HCT116 (cell line): Measurements from ENCODE around the gene SLC9A6. TPM values are rescaled to one million over a fixed set of nuclear protein-coding genes. Genes with fewer than 3 reads are reported as not detected.
A peak's percentile ranks its signal among the peaks of the same experiment; 100 is the strongest.

Experiments
- ATAC-seq: fragments of 200-7000 bp; cut with Tn5 transposase; 2 replicates; pipeline ENCODE4 v1.9.1; 2020; ENCODE audit warnings: mild to moderate bottlenecking, moderate library complexity
- BruUV-seq: library from RNA; stranded (reverse); fragments of 400-500 nt; replicated peaks from 2 replicates; lab custom pipeline; 2021; lab: Mats Ljungman, UMichigan
- CTCF ChIA-PET: fragments of 300-600 bp; sonication (Branson Sonifier 250); formaldehyde crosslinking; loops from one replicate; lab custom pipeline; 2021; ENCODE audit warnings: antibody characterized with exemption; lab: Charles Lee
- POLR2A ChIA-PET: fragments of 300-600, 350-600 bp; sonication (Branson Sonifier 250); formaldehyde crosslinking; loops from one replicate; lab custom pipeline; 2021; ENCODE audit warnings: antibody characterized with exemption; lab: Charles Lee
- RAD21 ChIA-PET, 2 experiments: fragments of 300-600 bp; sonication (Branson Sonifier 250); formaldehyde crosslinking; loops; one replicate each; lab custom pipeline; 2023; ENCODE audit warnings: low total read pairs in 2 of 2; ENCODE audit not compliant: uncharacterized antibody in 2 of 2, unreplicated experiment in 2 of 2, low non-redundant PET in 1 of 2; lab: Charles Lee
- DNase-seq: peaks from one replicate; pipeline ENCODE4 v3.0.0-alpha.2; 2010; ENCODE audit warnings: low read depth, low spot score
- H2AFZ ChIP-seq: fragments of 200-600 bp; shearing (Covaris generic), sonication (generic); 2 replicates; pipeline ENCODE4 v1.6.1; 2017; ENCODE audit warnings: low read depth, mixed run types, mixed read lengths, antibody characterized with exemption, low read length; ENCODE audit not compliant: poor library complexity, severe bottlenecking
- H3K27ac ChIP-seq: 2 replicates; pipeline ENCODE4 v1.5.1; 2012; ENCODE audit warnings: low read depth, low read length
- H3K27me3 ChIP-seq: fragments of 200-600 bp; sonication (generic); 2 replicates; pipeline ENCODE4 v1.6.1; 2016; ENCODE audit warnings: mixed run types, low read length, mixed read lengths; ENCODE audit not compliant: insufficient read depth
- H3K36me3 ChIP-seq, 2 experiments: fragments of 200-500 bp in 1 of 2; fragments of 200-600 bp in 1 of 2; sonication (Bioruptor generic) in 1 of 2; sonication (generic) in 1 of 2; 2 replicates each; pipeline versions ENCODE4 v1.5.1 to v1.6.1; 2014 to 2016; ENCODE audit warnings: low read length in 2 of 2, inconsistent platforms in 1 of 2, mixed read lengths in 1 of 2, mixed run types in 1 of 2; ENCODE audit not compliant: insufficient read depth in 2 of 2, control insufficient read depth in 1 of 2
- H3K4me1 ChIP-seq, 2 experiments: fragments of 200-600 bp in 1 of 2; sonication (generic) in 1 of 2; 2 replicates each; pipeline versions ENCODE4 v1.5.1 to v1.6.1; 2012 to 2017; ENCODE audit warnings: low read length in 2 of 2, inconsistent platforms in 1 of 2, mild to moderate bottlenecking in 1 of 2, mixed read lengths in 1 of 2, mixed run types in 1 of 2, moderate library complexity in 1 of 2; ENCODE audit not compliant: insufficient read depth in 2 of 2, control insufficient read depth in 1 of 2
- H3K4me2 ChIP-seq: fragments of 200-600 bp; sonication (generic); 2 replicates; pipeline ENCODE4 v1.6.1; 2017; ENCODE audit warnings: mixed run types, low read length, mixed read lengths
- H3K4me3 ChIP-seq, 2 experiments: fragments of 200-600 bp in 1 of 2; sonication (generic) in 1 of 2; replicated peaks in 1 of 2; 2 replicates each; pipeline ENCODE4 v1.5.1; 2011 to 2016; ENCODE audit warnings: low read length in 2 of 2, control low read depth in 1 of 2, low read depth in 1 of 2, mild to moderate bottlenecking in 1 of 2, mixed read lengths in 1 of 2, mixed run types in 1 of 2
- H3K79me2 ChIP-seq: fragments of 200-600 bp; sonication (generic); 2 replicates; pipeline ENCODE4 v1.6.1; 2017; ENCODE audit warnings: mild to moderate bottlenecking, mixed run types, low read length, moderate library complexity, mixed read lengths; ENCODE audit not compliant: insufficient read depth
- H3K9ac ChIP-seq: fragments of 200-600 bp; sonication (generic); 2 replicates; pipeline ENCODE4 v1.6.1; 2016; ENCODE audit warnings: low read length, mixed read lengths
- H3K9me2 ChIP-seq: fragments of 200-600 bp; sonication (generic), shearing (Covaris generic); 2 replicates; pipeline ENCODE4 v1.6.1; 2017; ENCODE audit warnings: mixed run types, mild to moderate bottlenecking, moderate library complexity; ENCODE audit not compliant: insufficient read depth
- H3K9me3 ChIP-seq, 2 experiments: fragments of 200-500 bp in 1 of 2; fragments of 200-600 bp in 1 of 2; sonication (Bioruptor generic) in 1 of 2; sonication (generic) in 1 of 2; 2 replicates each; pipeline ENCODE4 v1.6.1; 2014 to 2017; ENCODE audit warnings: low read length in 2 of 2, mixed read lengths in 2 of 2, inconsistent platforms in 1 of 2, low read depth in 1 of 2, mild to moderate bottlenecking in 1 of 2, mixed run types in 1 of 2, moderate library complexity in 1 of 2; ENCODE audit not compliant: control insufficient read depth in 1 of 2, insufficient read depth in 1 of 2
- H4K20me1 ChIP-seq: fragments of 200-600 bp; sonication (generic), shearing (Covaris generic); 2 replicates; pipeline ENCODE4 v1.6.1; 2017; ENCODE audit warnings: mixed run types, mild to moderate bottlenecking, moderate library complexity; ENCODE audit not compliant: insufficient read depth
- ELF1 ChIP-seq: IDR thresholded peaks from 2 replicates; pipeline ENCODE4 v1.6.1; 2012; ENCODE audit warnings: low read depth, borderline replicate concordance
- EZH2phosphoT487 ChIP-seq: fragments of 200-600 bp; IDR thresholded peaks from 2 replicates; pipeline ENCODE4 v1.6.1; 2018; ENCODE audit warnings: antibody characterized with exemption, borderline replicate concordance
- FOSL1 ChIP-seq: IDR thresholded peaks from 2 replicates; pipeline ENCODE4 v1.6.1; 2012; ENCODE audit warnings: low read depth
- JUND ChIP-seq: IDR thresholded peaks from 2 replicates; pipeline ENCODE4 v1.6.1; 2012
- POLR2A ChIP-seq: IDR thresholded peaks from 2 replicates; pipeline ENCODE4 v1.7.0; 2011; ENCODE audit warnings: borderline replicate concordance; ENCODE audit not compliant: insufficient read depth, insufficient read length; ENCODE audit errors: extremely low read depth
- POLR2AphosphoS5 ChIP-seq: IDR thresholded peaks from 2 replicates; pipeline ENCODE4 v1.6.1; 2011; ENCODE audit warnings: mild to moderate bottlenecking, low read depth, low read length, moderate library complexity
- RAD21 ChIP-seq: IDR thresholded peaks from 2 replicates; pipeline ENCODE4 v1.6.1; 2012; ENCODE audit warnings: low read depth, mild to moderate bottlenecking
- SIN3A ChIP-seq: IDR thresholded peaks from 2 replicates; pipeline ENCODE4 v1.6.1; 2012; ENCODE audit warnings: low read depth
- SRF ChIP-seq: IDR thresholded peaks from 2 replicates; pipeline ENCODE4 v1.6.1; 2012; ENCODE audit warnings: low read depth
- TCF7L2 ChIP-seq: IDR thresholded peaks from 2 replicates; pipeline ENCODE4 v1.7.0; 2011; ENCODE audit warnings: borderline replicate concordance, inconsistent platforms; ENCODE audit not compliant: insufficient read depth, insufficient read length; ENCODE audit errors: extremely low read depth
- YY1 ChIP-seq: IDR thresholded peaks from 2 replicates; pipeline ENCODE4 v1.6.1; 2011; ENCODE audit warnings: low read length, low read depth, moderate library complexity, mild to moderate bottlenecking; ENCODE audit not compliant: insufficient replicate concordance; ENCODE audit errors: extremely low read depth
- ZFX ChIP-seq: fragments of 450-650 bp; IDR thresholded peaks from 2 replicates; pipeline ENCODE4 v1.6.1; 2017
- ZNF274 ChIP-seq: fragments of 200-500 bp; sonication (Bioruptor generic); IDR thresholded peaks from 2 replicates; pipeline ENCODE4 v1.6.1; 2014; ENCODE audit warnings: mild to moderate bottlenecking, low read depth, low read length, inconsistent platforms
- intact Hi-C: fragments of 100-400 bp; cut with micrococcal nuclease; formaldehyde crosslinking; loops from 2 replicates; pipeline ENCODE4 v1.10.0; 2022
- total RNA-seq: library from RNA; stranded (reverse); gene quantifications from one replicate; pipeline ENCODE4 v1.2.1, GENCODE V29; 2021; ENCODE audit not compliant: unreplicated experiment
- TF ChIP-seq, protein P1 (sequence below), 3 experiments: fragments of 200-600 bp in 1 of 3; sonication (generic) in 1 of 3; IDR thresholded peaks in 2 of 3; conservative IDR thresholded peaks in 1 of 3; 2 replicates each; pipeline ENCODE4 v1.5.1; 2012 to 2017; ENCODE audit warnings: low read depth in 2 of 3, low read length in 2 of 3, antibody characterized with exemption in 1 of 3, borderline replicate concordance in 1 of 3, control low read depth in 1 of 3, mild to moderate bottlenecking in 1 of 3, mixed read lengths in 1 of 3, mixed run types in 1 of 3, moderate library complexity in 1 of 3; ENCODE audit not compliant: insufficient read depth in 1 of 3
- TF ChIP-seq, protein P2 (sequence below): IDR thresholded peaks from 2 replicates; pipeline ENCODE4 v1.6.1; 2012
- TF ChIP-seq, protein P3 (sequence below): IDR thresholded peaks from 2 replicates; pipeline ENCODE4 v1.6.1; 2011; ENCODE audit warnings: mild to moderate bottlenecking, low read length, moderate library complexity; ENCODE audit not compliant: insufficient replicate concordance; ENCODE audit errors: extremely low read depth
- TF ChIP-seq, protein P4 (sequence below): IDR thresholded peaks from 2 replicates; pipeline ENCODE4 v1.6.1; 2012
- TF ChIP-seq, protein P5 (sequence below): IDR thresholded peaks from 2 replicates; pipeline ENCODE4 v1.6.1; 2012; ENCODE audit warnings: low read depth

Gene SLC9A6
- total RNA-seq, 1 experiment from 2014 or later: 10.8 TPM

DNA sequence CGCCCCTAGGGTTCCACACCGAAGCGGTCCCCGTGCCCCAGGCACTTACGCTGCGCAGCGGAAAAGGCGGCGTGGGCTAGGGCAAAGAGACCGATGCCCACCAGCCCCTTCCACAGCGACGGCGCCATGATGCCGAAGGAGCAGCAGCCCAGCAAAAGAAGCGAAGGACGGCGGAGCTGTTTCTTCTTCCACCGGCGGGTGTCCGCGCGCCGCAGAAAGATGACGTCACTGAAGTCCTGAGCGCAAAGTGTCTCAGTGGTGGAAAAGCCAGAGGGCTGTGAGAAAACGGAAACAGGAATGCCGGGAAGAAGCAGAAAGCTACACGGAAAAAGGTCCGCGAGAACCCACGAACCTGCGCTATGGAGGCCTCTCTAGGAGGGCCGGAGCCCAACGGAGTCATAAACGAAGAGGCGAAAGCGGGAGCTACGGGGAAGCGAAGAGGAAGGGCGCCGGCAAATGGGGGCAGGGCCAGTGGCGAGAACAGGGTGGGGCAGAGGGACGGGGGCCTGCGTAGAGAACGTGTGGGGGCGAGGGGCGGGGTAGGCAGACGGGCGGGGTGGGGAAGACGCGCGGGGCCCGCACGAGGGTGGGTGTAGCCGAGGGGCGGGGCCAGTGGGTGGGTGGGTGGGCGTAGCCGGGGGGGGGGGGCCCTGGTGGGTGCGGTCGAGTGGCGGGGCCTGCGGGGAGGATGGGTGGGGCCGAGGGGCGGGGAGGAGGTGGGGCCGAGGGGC, 11.5 kb upstream of the SLC9A6 start, which contains the start of gene MMGT1:
MMGT1 (minus strand) TSS at position 441 of the 731 bp plus-strand sequence; CDS start at position 128, 313 bp downstream.
- H3K79me2 ChIP-seq: peaks cover 29% of the 10 kb centered on the region
- H3K27ac ChIP-seq: peak within 1 kb of the TSS; percentile 79
- H3K9me2 ChIP-seq: no peaks in the 10 kb centered on the region
- RAD21 ChIA-PET: no interaction called here
- no peaks in the 10 kb centered on the region for H3K9me3 ChIP-seq
- peak; percentile 84 for ATAC-seq
- H3K9ac ChIP-seq: peak within 1 kb of the TSS; percentile 80
- H3K4me2 ChIP-seq: peak within 1 kb of the TSS; percentile 77
- intact Hi-C loops: loop anchor here (2.0 kb wide), 1 partner anchor 523 kb away; the partner anchor contains the start of gene HTATSF1
- H3K4me1 ChIP-seq: peaks cover 6 to 8% of the 10 kb centered on the region in 2 experiments; a peak in 3 of 4 replicates
- no peaks in the 10 kb centered on the region for H3K36me3 ChIP-seq
- DNase-seq: peak; percentile 59
- no peaks in the 10 kb centered on the region for H3K27me3 ChIP-seq
- BruUV-seq: no TSS peak
- no peaks in the 10 kb centered on the region for H4K20me1 ChIP-seq
- POLR2A ChIA-PET: interaction anchor here (0.6 kb wide), 1 partner anchor 944 kb away, joined by 3 read pairs; no protein-coding TSS in a partner anchor
- CTCF ChIA-PET: no interaction called here
- H2AFZ ChIP-seq: peak within 1 kb of the TSS; percentile 48
- peak within 1 kb of the TSS; percentile 86 for H3K4me3 ChIP-seq
- no peak for TF ChIP-seq ZFX
- TF ChIP-seq FOSL1: no peak
- TF ChIP-seq, protein P1, sequence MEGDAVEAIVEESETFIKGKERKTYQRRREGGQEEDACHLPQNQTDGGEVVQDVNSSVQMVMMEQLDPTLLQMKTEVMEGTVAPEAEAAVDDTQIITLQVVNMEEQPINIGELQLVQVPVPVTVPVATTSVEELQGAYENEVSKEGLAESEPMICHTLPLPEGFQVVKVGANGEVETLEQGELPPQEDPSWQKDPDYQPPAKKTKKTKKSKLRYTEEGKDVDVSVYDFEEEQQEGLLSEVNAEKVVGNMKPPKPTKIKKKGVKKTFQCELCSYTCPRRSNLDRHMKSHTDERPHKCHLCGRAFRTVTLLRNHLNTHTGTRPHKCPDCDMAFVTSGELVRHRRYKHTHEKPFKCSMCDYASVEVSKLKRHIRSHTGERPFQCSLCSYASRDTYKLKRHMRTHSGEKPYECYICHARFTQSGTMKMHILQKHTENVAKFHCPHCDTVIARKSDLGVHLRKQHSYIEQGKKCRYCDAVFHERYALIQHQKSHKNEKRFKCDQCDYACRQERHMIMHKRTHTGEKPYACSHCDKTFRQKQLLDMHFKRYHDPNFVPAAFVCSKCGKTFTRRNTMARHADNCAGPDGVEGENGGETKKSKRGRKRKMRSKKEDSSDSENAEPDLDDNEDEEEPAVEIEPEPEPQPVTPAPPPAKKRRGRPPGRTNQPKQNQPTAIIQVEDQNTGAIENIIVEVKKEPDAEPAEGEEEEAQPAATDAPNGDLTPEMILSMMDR (IDR thresholded peaks at IDR 0.05 in 2 of 3, conservative IDR thresholded peaks at IDR 0.05 in 1 of 3; ENCODE audit: borderline replicate concordance in 1 of 3, insufficient read depth in 1 of 3, low read depth in 2 of 3, low read length in 2 of 3): no peak
- TF ChIP-seq, protein P2, sequence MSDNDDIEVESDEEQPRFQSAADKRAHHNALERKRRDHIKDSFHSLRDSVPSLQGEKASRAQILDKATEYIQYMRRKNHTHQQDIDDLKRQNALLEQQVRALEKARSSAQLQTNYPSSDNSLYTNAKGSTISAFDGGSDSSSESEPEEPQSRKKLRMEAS: peak; percentile 53
- TF ChIP-seq, protein P3, sequence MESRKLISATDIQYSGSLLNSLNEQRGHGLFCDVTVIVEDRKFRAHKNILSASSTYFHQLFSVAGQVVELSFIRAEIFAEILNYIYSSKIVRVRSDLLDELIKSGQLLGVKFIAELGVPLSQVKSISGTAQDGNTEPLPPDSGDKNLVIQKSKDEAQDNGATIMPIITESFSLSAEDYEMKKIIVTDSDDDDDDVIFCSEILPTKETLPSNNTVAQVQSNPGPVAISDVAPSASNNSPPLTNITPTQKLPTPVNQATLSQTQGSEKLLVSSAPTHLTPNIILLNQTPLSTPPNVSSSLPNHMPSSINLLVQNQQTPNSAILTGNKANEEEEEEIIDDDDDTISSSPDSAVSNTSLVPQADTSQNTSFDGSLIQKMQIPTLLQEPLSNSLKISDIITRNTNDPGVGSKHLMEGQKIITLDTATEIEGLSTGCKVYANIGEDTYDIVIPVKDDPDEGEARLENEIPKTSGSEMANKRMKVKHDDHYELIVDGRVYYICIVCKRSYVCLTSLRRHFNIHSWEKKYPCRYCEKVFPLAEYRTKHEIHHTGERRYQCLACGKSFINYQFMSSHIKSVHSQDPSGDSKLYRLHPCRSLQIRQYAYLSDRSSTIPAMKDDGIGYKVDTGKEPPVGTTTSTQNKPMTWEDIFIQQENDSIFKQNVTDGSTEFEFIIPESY: no peak
- TF ChIP-seq, protein P4, sequence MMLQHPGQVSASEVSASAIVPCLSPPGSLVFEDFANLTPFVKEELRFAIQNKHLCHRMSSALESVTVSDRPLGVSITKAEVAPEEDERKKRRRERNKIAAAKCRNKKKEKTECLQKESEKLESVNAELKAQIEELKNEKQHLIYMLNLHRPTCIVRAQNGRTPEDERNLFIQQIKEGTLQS: no peak
- no peak for TF ChIP-seq TCF7L2
- no peak for TF ChIP-seq RAD21
- TF ChIP-seq SRF: peak; percentile 74; the same call in 1 of the 2 replicates
- no peak for TF ChIP-seq ZNF274
- TF ChIP-seq JUND: no peak
- no peak for TF ChIP-seq EZH2phosphoT487
- TF ChIP-seq, protein P5, sequence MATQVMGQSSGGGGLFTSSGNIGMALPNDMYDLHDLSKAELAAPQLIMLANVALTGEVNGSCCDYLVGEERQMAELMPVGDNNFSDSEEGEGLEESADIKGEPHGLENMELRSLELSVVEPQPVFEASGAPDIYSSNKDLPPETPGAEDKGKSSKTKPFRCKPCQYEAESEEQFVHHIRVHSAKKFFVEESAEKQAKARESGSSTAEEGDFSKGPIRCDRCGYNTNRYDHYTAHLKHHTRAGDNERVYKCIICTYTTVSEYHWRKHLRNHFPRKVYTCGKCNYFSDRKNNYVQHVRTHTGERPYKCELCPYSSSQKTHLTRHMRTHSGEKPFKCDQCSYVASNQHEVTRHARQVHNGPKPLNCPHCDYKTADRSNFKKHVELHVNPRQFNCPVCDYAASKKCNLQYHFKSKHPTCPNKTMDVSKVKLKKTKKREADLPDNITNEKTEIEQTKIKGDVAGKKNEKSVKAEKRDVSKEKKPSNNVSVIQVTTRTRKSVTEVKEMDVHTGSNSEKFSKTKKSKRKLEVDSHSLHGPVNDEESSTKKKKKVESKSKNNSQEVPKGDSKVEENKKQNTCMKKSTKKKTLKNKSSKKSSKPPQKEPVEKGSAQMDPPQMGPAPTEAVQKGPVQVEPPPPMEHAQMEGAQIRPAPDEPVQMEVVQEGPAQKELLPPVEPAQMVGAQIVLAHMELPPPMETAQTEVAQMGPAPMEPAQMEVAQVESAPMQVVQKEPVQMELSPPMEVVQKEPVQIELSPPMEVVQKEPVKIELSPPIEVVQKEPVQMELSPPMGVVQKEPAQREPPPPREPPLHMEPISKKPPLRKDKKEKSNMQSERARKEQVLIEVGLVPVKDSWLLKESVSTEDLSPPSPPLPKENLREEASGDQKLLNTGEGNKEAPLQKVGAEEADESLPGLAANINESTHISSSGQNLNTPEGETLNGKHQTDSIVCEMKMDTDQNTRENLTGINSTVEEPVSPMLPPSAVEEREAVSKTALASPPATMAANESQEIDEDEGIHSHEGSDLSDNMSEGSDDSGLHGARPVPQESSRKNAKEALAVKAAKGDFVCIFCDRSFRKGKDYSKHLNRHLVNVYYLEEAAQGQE: no peak
- TF ChIP-seq SIN3A: peak; percentile 41; the same call in 1 of the 2 replicates
- no peak for TF ChIP-seq POLR2A
- TF ChIP-seq YY1: no peak
- TF ChIP-seq POLR2AphosphoS5: peak; percentile 56
- TF ChIP-seq ELF1: no peak
